ENCODE results near the gene BRICD5.

BRICD5 gene

GRCh38 chr16:2237493-2238149 is 27.0 kb upstream of the BRICD5 start:
- in situ Hi-C loops (cut with MboI; ENCODE audit: low sequenced_read_pairs) = no loop called here

- in situ Hi-C loops (cut with MboI; ENCODE audit: low sequenced_read_pairs) = no loop called here
Measured at GRCh38 chr16:2237102-2237482, 26.4 kb upstream of the BRICD5 start.

- in situ Hi-C loops (cut with MboI; ENCODE audit: low sequenced_read_pairs) = no loop called here
Measured at GRCh38 chr16:2236337-2237101, 25.9 kb upstream of the BRICD5 start, which contains the start of gene DNASE1L2. DNASE1L2 (plus strand) TSS chr16:2236444; CDS start chr16:2236817, 373 bp downstream.

- in situ Hi-C loops (cut with MboI; ENCODE audit: low sequenced_read_pairs) = no loop called here
Measured at GRCh38 chr16:2235695-2236336, 25.2 kb upstream of the BRICD5 start.

- in situ Hi-C loops (cut with MboI; ENCODE audit: low sequenced_read_pairs) = no loop called here
Measured at GRCh38 chr16:2235234-2235651, 24.6 kb upstream of the BRICD5 start.

GRCh38 chr16:2234813-2235170 is 24.1 kb upstream of the BRICD5 start:
- in situ Hi-C loops (cut with MboI; ENCODE audit: low sequenced_read_pairs) = no loop called here

GRCh38 chr16:2233872-2234812 is 23.5 kb upstream of the BRICD5 start:
- in situ Hi-C loops (cut with MboI; ENCODE audit: low sequenced_read_pairs) = no loop called here

GRCh38 chr16:2233046-2233775 is 22.5 kb upstream of the BRICD5 start:
- in situ Hi-C loops (cut with MboI; ENCODE audit: low sequenced_read_pairs) = no loop called here

- in situ Hi-C loops (cut with MboI; ENCODE audit: low sequenced_read_pairs) = no loop called here
Measured at GRCh38 chr16:2232094-2232990, 21.7 kb upstream of the BRICD5 start.

- in situ Hi-C loops (cut with MboI; ENCODE audit: low sequenced_read_pairs) = no loop called here
Measured at GRCh38 chr16:2231016-2231931, 20.6 kb upstream of the BRICD5 start.

GRCh38 chr16:2230376-2230775 is 19.7 kb upstream of the BRICD5 start:
- in situ Hi-C loops (cut with MboI; ENCODE audit: low sequenced_read_pairs) = no loop called here

- in situ Hi-C loops (cut with MboI; ENCODE audit: low sequenced_read_pairs) = no loop called here
Measured at GRCh38 chr16:2229632-2230250, 19.1 kb upstream of the BRICD5 start.

GRCh38 chr16:2229091-2229490 is 18.4 kb upstream of the BRICD5 start:
- in situ Hi-C loops (cut with MboI; ENCODE audit: low sequenced_read_pairs) = no loop called here

- in situ Hi-C loops (cut with MboI; ENCODE audit: low sequenced_read_pairs) = no loop called here
Measured at GRCh38 chr16:2228161-2228824, 17.6 kb upstream of the BRICD5 start.

GRCh38 chr16:2226918-2227317 is 16.3 kb upstream of the BRICD5 start:
- in situ Hi-C loops (cut with MboI; ENCODE audit: low sequenced_read_pairs) = no loop called here

- in situ Hi-C loops (cut with MboI; ENCODE audit: low sequenced_read_pairs) = no loop called here
Measured at GRCh38 chr16:2226245-2226793, 15.7 kb upstream of the BRICD5 start.

- in situ Hi-C loops (cut with MboI; ENCODE audit: low sequenced_read_pairs) = no loop called here
Measured at GRCh38 chr16:2223942-2224486, 13.4 kb upstream of the BRICD5 start.
